ENCODE data around the gene ERLEC1.

GRCh38 chr2:53756644-53757043, 30.2 kb upstream of the ERLEC1 start:
- TF ChIP-seq POLR2A (IDR thresholded peaks at IDR 0.05): no peak
- TF ChIP-seq, protein P1, sequence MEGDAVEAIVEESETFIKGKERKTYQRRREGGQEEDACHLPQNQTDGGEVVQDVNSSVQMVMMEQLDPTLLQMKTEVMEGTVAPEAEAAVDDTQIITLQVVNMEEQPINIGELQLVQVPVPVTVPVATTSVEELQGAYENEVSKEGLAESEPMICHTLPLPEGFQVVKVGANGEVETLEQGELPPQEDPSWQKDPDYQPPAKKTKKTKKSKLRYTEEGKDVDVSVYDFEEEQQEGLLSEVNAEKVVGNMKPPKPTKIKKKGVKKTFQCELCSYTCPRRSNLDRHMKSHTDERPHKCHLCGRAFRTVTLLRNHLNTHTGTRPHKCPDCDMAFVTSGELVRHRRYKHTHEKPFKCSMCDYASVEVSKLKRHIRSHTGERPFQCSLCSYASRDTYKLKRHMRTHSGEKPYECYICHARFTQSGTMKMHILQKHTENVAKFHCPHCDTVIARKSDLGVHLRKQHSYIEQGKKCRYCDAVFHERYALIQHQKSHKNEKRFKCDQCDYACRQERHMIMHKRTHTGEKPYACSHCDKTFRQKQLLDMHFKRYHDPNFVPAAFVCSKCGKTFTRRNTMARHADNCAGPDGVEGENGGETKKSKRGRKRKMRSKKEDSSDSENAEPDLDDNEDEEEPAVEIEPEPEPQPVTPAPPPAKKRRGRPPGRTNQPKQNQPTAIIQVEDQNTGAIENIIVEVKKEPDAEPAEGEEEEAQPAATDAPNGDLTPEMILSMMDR (IDR thresholded peaks at IDR 0.05): no peak

Data from body of pancreas (tissue), 4 donors.